GM23248 (cell line): ENCODE data around the gene TSEN15. TPM values are rescaled to one million over a fixed set of nuclear protein-coding genes. Genes with fewer than 3 reads are reported as not detected.

Source experiments
- DNase-seq: peaks from one replicate; pipeline ENCODE4 v3.0.0-alpha.2; 2015
- H2AFZ ChIP-seq: fragments of 200-600 bp; sonication (generic); 2 replicates; pipeline ENCODE4 v1.6.1; 2016; ENCODE audit warnings: antibody characterized with exemption
- H3F3A ChIP-seq: fragments of 200-600 bp; sonication (generic); 2 replicates; pipeline ENCODE4 v1.6.1; 2016; ENCODE audit warnings: mild to moderate bottlenecking, antibody characterized with exemption, mixed run types; ENCODE audit not compliant: insufficient read depth
- H3K27ac ChIP-seq: fragments of 200-600 bp; sonication (generic); 2 replicates; pipeline ENCODE4 v1.5.1; 2016; ENCODE audit warnings: mild to moderate bottlenecking
- H3K27me3 ChIP-seq: fragments of 200-600 bp; sonication (generic); replicated peaks from 2 replicates; pipeline ENCODE4 v1.6.1; 2016; ENCODE audit warnings: mild to moderate bottlenecking; ENCODE audit not compliant: insufficient read depth
- H3K36me3 ChIP-seq: fragments of 200-600 bp; sonication (generic); 2 replicates; pipeline ENCODE4 v1.6.1; 2016; ENCODE audit warnings: low read depth, mild to moderate bottlenecking
- H3K4me1 ChIP-seq: fragments of 200-600 bp; sonication (generic); 2 replicates; pipeline ENCODE4 v1.6.1; 2016; ENCODE audit warnings: mild to moderate bottlenecking; ENCODE audit not compliant: insufficient read depth
- H3K4me2 ChIP-seq: fragments of 200-600 bp; sonication (generic); one replicate; pipeline ENCODE4 v1.6.1; 2016; ENCODE audit warnings: mild to moderate bottlenecking; ENCODE audit not compliant: unreplicated experiment
- H3K4me3 ChIP-seq: fragments of 200-600 bp; sonication (generic); 2 replicates; pipeline ENCODE4 v1.5.1; 2016; ENCODE audit warnings: mild to moderate bottlenecking
- H3K79me2 ChIP-seq: fragments of 200-600 bp; sonication (generic); 2 replicates; pipeline ENCODE4 v1.6.1; 2016; ENCODE audit warnings: mild to moderate bottlenecking; ENCODE audit not compliant: insufficient read depth
- H3K9ac ChIP-seq: fragments of 200-600 bp; sonication (generic); 2 replicates; pipeline ENCODE4 v1.6.1; 2016; ENCODE audit warnings: mild to moderate bottlenecking
- H3K9me2 ChIP-seq: fragments of 200-600 bp; sonication (generic); 2 replicates; pipeline ENCODE4 v1.6.1; 2016; ENCODE audit warnings: mixed run types, mild to moderate bottlenecking, moderate library complexity; ENCODE audit not compliant: insufficient read depth
- H3K9me3 ChIP-seq: fragments of 200-600 bp; sonication (generic); one replicate; pipeline ENCODE4 v1.6.1; 2017; ENCODE audit warnings: low read depth
- H4K20me1 ChIP-seq: fragments of 200-600 bp; sonication (generic); 2 replicates; pipeline ENCODE4 v1.6.0; 2016; ENCODE audit not compliant: insufficient read depth
- EZH2 ChIP-seq: fragments of 200-600 bp; sonication (generic); IDR thresholded peaks from 2 replicates; pipeline ENCODE4 v1.6.1; 2018; ENCODE audit warnings: antibody characterized with exemption, mild to moderate bottlenecking; ENCODE audit not compliant: insufficient read depth, poor library complexity, severe bottlenecking
- EZH2phosphoT487 ChIP-seq: fragments of 200-600 bp; sonication (generic); IDR thresholded peaks from 2 replicates; pipeline ENCODE4 v1.6.1; 2018; ENCODE audit warnings: antibody characterized with exemption, moderate library complexity, mild to moderate bottlenecking, low read depth; ENCODE audit not compliant: insufficient read depth
- WGBS, 2 experiments: methylation state at CpG; one replicate each; pipeline ENCODE4 v1.1.6; 2015 to 2017; ENCODE audit warnings: low lambda C conversion rate in 2 of 2, low coverage in 1 of 2; ENCODE audit errors: missing lambda C conversion rate in 2 of 2; 5-methylcytosine and 5-hydroxymethylcytosine counted together
- in situ Hi-C: fragments of 300-500 bp; cut with MboI; formaldehyde crosslinking; loops from 2 replicates; pipeline ENCODE4 v1.15.0; 2020
- polyA plus RNA-seq: library from polyadenylated mRNA; unstranded; fragments of >200 nt; fragmentation: Nextera tagmentation; extraction: Ambion mirVana; gene quantifications from 2 replicates; pipeline ENCODE4 v1.2.1, GENCODE V29; 2016
- total RNA-seq: library from RNA; depleted of rRNA; stranded (reverse); fragments of >200 nt; shearing (Covaris generic); gene quantifications from 2 replicates; pipeline ENCODE4 v1.2.3, GENCODE V29; 2014

TSEN15 gene
- total and polyA plus RNA-seq, 2 experiments from 2014 or later, result 52.0 to 81.9 TPM

DNA sequence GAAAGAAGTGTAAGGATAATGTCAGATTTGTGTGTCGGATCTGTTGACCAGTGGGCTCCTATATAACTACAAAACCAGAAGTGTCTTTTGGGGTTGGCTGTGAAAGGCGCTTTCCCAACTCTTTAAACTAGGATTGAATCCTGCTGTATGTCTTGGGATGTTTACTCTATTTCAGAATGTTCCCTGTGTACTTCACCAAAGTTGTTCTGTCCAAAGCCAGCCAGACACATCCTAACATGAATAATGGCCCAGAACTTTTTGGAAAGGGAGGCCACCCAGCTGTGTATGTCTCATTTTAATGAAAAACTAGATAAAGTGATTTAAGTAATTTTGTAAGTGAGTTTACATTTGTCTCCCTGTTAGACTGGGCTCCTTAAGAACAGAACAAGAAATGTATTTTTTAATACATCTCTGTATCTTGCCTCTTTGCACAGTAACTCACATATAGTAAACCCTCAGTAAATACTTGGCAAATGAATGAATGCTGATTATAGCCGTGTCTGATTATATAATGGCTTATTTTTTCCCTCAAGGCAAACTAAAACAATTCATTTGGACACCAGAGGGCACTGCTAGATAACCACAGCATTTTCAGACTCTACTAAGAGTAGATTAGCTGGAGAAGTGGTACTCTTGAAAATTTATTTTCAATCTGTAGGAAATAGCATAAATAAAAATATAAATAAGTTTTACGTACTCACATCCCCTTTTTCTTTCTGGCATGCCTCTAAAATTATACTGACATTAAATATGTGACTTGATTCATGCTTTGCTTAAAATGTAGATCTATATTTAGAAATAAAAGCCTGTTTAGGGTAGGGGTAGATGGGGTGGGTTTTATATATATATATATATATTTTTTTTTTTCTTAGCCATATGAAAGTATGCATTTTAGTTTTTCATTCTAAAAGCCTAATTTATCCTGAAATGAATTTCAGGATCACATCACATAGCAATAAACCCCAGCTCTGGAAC is 23.8 kb downstream of the TSEN15 start:
- 0 out of 2 replicates have a peak, but pooled peaks cover 7% of the 10 kb centered on the region for H3K79me2 ChIP-seq
- TF ChIP-seq EZH2, result no peak
- no peak for TF ChIP-seq EZH2phosphoT487
- H3K9me3 ChIP-seq, result no peaks in the 10 kb centered on the region
- H3K27ac ChIP-seq, result no peak overlapping the region
- H3K36me3 ChIP-seq, result peaks cover 15% of the 10 kb centered on the region
- no peaks in the 10 kb centered on the region for H4K20me1 ChIP-seq
- 26 to 27% methylated on average over 4 of the region's 4 CpGs for WGBS, 2 experiments
- H3K9ac ChIP-seq, result no peak overlapping the region
- peaks cover 11% of the 10 kb centered on the region; the same call in 1 of the 2 replicates for H3F3A ChIP-seq
- H3K4me3 ChIP-seq, result no peak overlapping the region
- no peak overlapping the region for H2AFZ ChIP-seq
- H3K4me2 ChIP-seq, result no peak overlapping the region
- peaks cover 13% of the 10 kb centered on the region for H3K4me1 ChIP-seq
- in situ Hi-C loops, result loop anchor here (25.0 kb wide), 2 partner anchors 312 to 487 kb away; partner anchors contain the start of gene C1orf21
- no peaks in the 10 kb centered on the region for H3K27me3 ChIP-seq
- H3K9me2 ChIP-seq, result no peaks in the 10 kb centered on the region
- DNase-seq, result peak; percentile 76

DNA sequence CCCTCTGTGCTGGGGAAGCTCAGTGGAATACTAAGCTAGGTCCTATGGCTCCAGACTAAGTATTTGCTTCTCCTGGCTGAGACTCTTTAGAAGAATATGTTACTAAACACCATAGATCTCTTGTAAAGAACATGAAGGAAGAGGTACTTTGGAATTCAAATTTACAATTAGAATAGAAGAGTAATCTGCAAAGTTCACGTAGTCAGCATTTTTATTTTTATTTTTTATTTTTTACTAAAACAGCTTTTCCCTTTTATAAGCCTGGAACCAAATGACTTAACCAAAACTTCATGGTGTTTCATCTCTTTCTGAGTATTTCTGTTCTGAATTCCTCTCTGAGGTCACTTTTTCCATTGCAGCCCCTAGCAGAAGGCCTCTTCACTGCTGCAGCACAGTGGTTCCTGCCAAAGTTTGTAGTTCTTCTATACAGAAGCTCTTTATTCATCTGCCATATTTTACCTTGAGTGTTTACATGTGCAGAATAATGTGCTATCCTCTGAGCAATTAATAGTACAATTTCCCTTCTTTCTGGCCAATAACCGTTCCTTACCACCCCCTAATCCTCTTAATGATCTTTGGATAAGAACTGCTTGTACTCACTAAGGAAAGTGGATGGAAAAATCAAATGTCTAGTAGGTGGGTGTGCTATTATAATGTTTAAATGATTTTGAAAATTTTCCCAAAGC is 27.2 kb downstream of the TSEN15 start:
- Histone ChIP-seq H2AFZ (no peak overlapping the region), H3K4me3 (no peak overlapping the region), H3K36me3 (no peaks in the 10 kb centered on the region), H3K9me2 (no peaks in the 10 kb centered on the region), H3K4me1 (peaks cover 4% of the 10 kb centered on the region; the same call in 1 of the 2 replicates), H3F3A (peaks cover 10% of the 10 kb centered on the region; the same call in 1 of the 2 replicates), H3K9ac (no peak overlapping the region), H4K20me1 (no peaks in the 10 kb centered on the region), H3K27me3 (no peaks in the 10 kb centered on the region), H3K27ac (no peak overlapping the region), H3K9me3 (no peaks in the 10 kb centered on the region), H3K79me2 (no peaks in the 10 kb centered on the region), H3K4me2 (no peak overlapping the region)
- in situ Hi-C loops, result loop anchor here (25.0 kb wide), 2 partner anchors 309 to 484 kb away; partner anchors contain the start of gene C1orf21
- TF ChIP-seq EZH2 (no peak), EZH2phosphoT487 (no peak)
- WGBS, 2 experiments, result 53 to 57% methylated on average over 2 of the region's 2 CpGs
- DNase-seq, result no peak

DNA sequence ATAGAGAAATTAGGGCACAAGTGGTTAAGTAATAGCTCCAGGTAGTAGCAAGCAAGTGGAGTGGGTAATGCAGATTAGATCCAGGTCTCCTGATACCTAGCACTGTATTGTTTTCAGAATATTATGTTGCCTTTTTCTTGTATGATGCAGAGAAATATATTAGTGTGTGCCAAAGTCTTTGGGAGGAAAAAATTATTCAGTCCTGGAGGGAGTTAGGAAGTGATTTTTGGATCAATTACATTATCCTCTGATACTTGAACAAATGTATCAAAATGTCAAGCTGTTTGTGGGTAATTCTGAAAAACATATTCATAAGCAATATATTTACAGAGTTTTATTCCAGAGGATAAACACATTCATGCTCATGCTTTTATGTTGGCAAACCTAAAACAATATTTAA is 28.8 kb downstream of the TSEN15 start:
- H2AFZ ChIP-seq, result no peak overlapping the region
- no peaks in the 10 kb centered on the region for H3K79me2 ChIP-seq
- H3K4me1 ChIP-seq, result peaks cover under 1% of the 10 kb centered on the region; the same call in 1 of the 2 replicates
- H3K27ac ChIP-seq, result no peak overlapping the region
- no peak for TF ChIP-seq EZH2phosphoT487
- no peak for TF ChIP-seq EZH2
- H3K9me2 ChIP-seq, result no peaks in the 10 kb centered on the region
- H3K36me3 ChIP-seq, result no peaks in the 10 kb centered on the region; the same call in 1 of the 2 replicates
- H3F3A ChIP-seq, result 0 out of 2 replicates have a peak, but pooled peaks cover under 1% of the 10 kb centered on the region
- no peak overlapping the region for H3K4me2 ChIP-seq
- H4K20me1 ChIP-seq, result no peaks in the 10 kb centered on the region
- DNase-seq, result no peak
- in situ Hi-C loops, result loop anchor here (10.0 to 25.0 kb wide), 4 partner anchors 144 to 584 kb away; partner anchors contain the start of gene C1orf21
- no peaks in the 10 kb centered on the region for H3K9me3 ChIP-seq
- no peak overlapping the region for H3K9ac ChIP-seq
- no peaks in the 10 kb centered on the region for H3K27me3 ChIP-seq
- H3K4me3 ChIP-seq, result no peak overlapping the region
